Astrocyte of the hippocampus (primary cell): Measurements from ENCODE around the gene ARHGAP27.
A peak's percentile ranks its signal among the peaks of the same experiment; 100 is the strongest.
"Not testable (repeated sequence)": the region's sequence is repeated elsewhere in the genome, so short reads cannot be mapped to it uniquely, and the experiment has no call there.

ENCODE experiments used
- DNase-seq: peaks from one replicate; pipeline ENCODE4 v3.0.0; 2011; ENCODE audit warnings: low read depth, low spot score

ARHGAP27 gene

GRCh38 chr17:45363498-45363897, 69.2 kb downstream of the ARHGAP27 start:
- no peak for DNase-seq

GRCh38 chr17:45361976-45362375, 70.7 kb downstream of the ARHGAP27 start:
- no peak for DNase-seq

GRCh38 chr17:45361451-45361850, 71.2 kb downstream of the ARHGAP27 start:
- DNase-seq: no peak

GRCh38 chr17:45357364-45357997, 75.2 kb downstream of the ARHGAP27 start:
- DNase-seq: no peak

DNA sequence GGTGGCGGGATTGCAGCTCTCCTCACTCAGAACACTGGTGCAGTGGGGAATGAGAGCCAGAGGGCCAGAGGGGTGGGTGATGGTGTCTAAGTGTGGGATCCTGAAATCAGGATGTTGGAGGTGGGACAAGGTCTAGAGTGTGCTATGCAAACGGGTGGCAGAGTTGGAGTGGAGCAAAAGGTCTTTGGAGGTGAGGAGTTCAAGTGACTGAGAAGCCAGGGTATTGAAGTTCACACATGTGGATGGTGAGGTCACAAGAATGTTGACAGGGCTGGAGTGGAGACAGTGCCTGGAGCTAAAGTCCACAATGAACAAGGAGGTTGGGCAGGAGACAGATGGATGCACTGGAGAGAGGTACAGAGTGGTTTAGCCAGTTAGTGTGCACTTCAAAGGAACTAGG, 77.6 kb downstream of the ARHGAP27 start:
- DNase-seq: no peak

DNA sequence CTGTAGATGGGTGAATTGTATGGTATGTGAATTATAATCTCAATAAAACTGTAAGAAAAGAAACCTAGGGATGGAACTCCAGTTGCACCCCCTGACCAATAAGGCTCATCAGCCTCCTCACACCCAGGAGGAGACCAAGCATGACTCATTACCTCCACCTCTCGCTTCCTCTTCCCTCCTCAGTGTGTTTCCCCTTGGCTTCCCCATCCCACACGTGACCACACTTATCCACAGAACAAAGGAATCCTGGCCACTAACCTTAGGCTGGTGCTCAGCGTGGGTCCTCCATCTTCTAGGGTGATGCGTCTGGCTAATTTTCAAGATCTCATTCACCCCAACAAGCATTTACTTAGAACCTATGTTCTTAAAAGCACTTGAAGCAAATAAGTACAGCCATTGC, 79.6 kb downstream of the ARHGAP27 start:
- DNase-seq: no peak

GRCh38 chr17:45351831-45352230, 80.8 kb downstream of the ARHGAP27 start:
- DNase-seq: no peak

- no peak for DNase-seq
Observed at GRCh38 chr17:45347444-45347843, 85.2 kb downstream of the ARHGAP27 start.

GRCh38 chr17:45346216-45347015, 86.3 kb downstream of the ARHGAP27 start:
- peak; percentile 64 for DNase-seq

DNA sequence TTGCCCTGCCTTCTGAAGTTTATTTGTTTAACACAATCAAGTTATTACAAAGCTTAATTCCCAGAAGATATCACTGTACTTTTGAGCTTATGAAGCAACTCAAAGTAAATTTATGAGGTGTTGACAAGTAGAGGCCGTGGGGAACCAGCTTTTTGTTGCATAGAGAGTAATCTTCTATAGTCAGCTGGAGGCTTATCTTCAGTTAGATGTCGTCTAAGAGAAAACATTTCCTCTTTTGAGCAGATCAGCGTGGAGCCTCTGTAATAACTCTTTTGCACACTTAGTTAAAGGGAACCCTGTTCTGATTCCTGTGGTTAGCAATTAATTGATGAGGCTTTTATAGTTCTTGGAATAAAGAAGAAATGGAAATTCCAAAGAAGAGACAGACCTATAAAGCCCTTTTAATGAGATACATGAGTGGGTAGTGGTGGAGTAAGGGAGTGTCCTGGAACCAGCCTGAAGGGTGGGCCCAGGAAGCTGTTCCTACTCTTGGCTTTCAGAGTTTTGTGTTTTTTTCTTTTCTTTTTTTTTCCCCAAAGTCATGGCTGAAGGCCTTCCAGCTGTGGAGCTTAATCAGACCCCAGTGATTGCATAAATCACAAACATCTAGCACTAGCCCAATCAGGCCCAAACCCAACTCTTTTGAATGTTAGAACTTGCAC, 87.0 kb downstream of the ARHGAP27 start:
- peak; percentile 10 for DNase-seq

- DNase-seq: no peak
Observed at GRCh38 chr17:45345246-45345553, 87.5 kb downstream of the ARHGAP27 start.

- DNase-seq: not testable (repeated sequence)
Observed at GRCh38 chr17:45343967-45344664, 88.6 kb downstream of the ARHGAP27 start.
